SK-N-SH (cell line): ENCODE results near the gene SAT1.

ENCODE experiments used
- EP300 ChIP-seq, 2 experiments: IDR thresholded peaks; 2 replicates each; pipeline versions ENCODE4 v1.4.0 to v1.6.1; 2012; ENCODE audit warnings: borderline replicate concordance in 1 of 2, low read depth in 1 of 2, low read length in 1 of 2
- EZH2phosphoT487 ChIP-seq: fragments of 200-600 bp; sonication (generic); IDR thresholded peaks from 2 replicates; pipeline ENCODE4 v1.6.1; 2017; ENCODE audit warnings: low read depth, mixed run types, mild to moderate bottlenecking, antibody characterized with exemption, moderate library complexity, borderline replicate concordance
- NFIC ChIP-seq: IDR thresholded peaks from 2 replicates; pipeline ENCODE4 v1.4.0; 2012; ENCODE audit warnings: borderline replicate concordance
- POLR2AphosphoS5 ChIP-seq: IDR thresholded peaks from 2 replicates; pipeline ENCODE4 v1.6.1; 2012; ENCODE audit warnings: low read depth, low read length
- RFX5 ChIP-seq: IDR thresholded peaks from 2 replicates; pipeline ENCODE4 v1.6.1; 2012; ENCODE audit warnings: mild to moderate bottlenecking, improper control_type of control experiment, low read length
- YY1 ChIP-seq: IDR thresholded peaks from 2 replicates; pipeline ENCODE4 v1.4.0; 2012; ENCODE audit warnings: low read depth, mild to moderate bottlenecking
- TF ChIP-seq, protein P1 (sequence below): fragments of 200-600 bp; sonication (generic); IDR thresholded peaks from 2 replicates; pipeline ENCODE4 v1.6.1; 2017; ENCODE audit warnings: antibody characterized with exemption, mild to moderate bottlenecking, moderate library complexity
- TF ChIP-seq, protein P2 (sequence below): fragments of 150-350 bp; IDR thresholded peaks from 2 replicates; pipeline ENCODE4 v1.6.1; 2017; ENCODE audit warnings: antibody characterized with exemption, low read length, low read depth, borderline replicate concordance
- TF ChIP-seq, protein P3 (sequence below): IDR thresholded peaks from 2 replicates; pipeline ENCODE4 v1.6.1; 2012; ENCODE audit warnings: mild to moderate bottlenecking, low read depth, low read length, moderate library complexity

DNA sequence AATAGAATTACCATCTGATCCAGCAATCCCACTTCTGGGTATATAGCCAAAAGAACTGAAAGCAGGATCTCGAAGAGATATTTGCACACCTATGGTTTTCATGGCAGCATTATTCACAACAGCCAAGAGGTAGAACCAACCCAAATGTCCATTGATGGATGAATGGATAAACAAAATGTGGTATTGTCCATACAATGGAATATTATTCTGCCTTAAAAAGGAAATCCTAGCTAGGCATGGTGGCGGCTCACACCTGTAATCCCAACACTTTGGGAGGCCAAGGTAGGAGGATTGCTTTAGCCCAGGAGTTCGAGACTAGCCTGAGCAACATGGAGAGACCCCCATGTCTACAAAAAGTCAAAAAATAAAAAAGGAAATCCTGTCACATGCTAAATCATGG, 27.3 kb downstream of the SAT1 start:
- TF ChIP-seq, protein P1, sequence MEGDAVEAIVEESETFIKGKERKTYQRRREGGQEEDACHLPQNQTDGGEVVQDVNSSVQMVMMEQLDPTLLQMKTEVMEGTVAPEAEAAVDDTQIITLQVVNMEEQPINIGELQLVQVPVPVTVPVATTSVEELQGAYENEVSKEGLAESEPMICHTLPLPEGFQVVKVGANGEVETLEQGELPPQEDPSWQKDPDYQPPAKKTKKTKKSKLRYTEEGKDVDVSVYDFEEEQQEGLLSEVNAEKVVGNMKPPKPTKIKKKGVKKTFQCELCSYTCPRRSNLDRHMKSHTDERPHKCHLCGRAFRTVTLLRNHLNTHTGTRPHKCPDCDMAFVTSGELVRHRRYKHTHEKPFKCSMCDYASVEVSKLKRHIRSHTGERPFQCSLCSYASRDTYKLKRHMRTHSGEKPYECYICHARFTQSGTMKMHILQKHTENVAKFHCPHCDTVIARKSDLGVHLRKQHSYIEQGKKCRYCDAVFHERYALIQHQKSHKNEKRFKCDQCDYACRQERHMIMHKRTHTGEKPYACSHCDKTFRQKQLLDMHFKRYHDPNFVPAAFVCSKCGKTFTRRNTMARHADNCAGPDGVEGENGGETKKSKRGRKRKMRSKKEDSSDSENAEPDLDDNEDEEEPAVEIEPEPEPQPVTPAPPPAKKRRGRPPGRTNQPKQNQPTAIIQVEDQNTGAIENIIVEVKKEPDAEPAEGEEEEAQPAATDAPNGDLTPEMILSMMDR = no peak
- TF ChIP-seq POLR2AphosphoS5 = no peak
- TF ChIP-seq EP300 (IDR thresholded peaks at IDR 0.05; ENCODE audit: borderline replicate concordance in 1 of 2, low read depth in 1 of 2, low read length in 1 of 2) = no peak
- TF ChIP-seq, protein P2, sequence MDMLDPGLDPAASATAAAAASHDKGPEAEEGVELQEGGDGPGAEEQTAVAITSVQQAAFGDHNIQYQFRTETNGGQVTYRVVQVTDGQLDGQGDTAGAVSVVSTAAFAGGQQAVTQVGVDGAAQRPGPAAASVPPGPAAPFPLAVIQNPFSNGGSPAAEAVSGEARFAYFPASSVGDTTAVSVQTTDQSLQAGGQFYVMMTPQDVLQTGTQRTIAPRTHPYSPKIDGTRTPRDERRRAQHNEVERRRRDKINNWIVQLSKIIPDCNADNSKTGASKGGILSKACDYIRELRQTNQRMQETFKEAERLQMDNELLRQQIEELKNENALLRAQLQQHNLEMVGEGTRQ = no peak
- TF ChIP-seq EZH2phosphoT487 = no peak
- TF ChIP-seq YY1 = no peak
- TF ChIP-seq NFIC = no peak
- TF ChIP-seq, protein P3, sequence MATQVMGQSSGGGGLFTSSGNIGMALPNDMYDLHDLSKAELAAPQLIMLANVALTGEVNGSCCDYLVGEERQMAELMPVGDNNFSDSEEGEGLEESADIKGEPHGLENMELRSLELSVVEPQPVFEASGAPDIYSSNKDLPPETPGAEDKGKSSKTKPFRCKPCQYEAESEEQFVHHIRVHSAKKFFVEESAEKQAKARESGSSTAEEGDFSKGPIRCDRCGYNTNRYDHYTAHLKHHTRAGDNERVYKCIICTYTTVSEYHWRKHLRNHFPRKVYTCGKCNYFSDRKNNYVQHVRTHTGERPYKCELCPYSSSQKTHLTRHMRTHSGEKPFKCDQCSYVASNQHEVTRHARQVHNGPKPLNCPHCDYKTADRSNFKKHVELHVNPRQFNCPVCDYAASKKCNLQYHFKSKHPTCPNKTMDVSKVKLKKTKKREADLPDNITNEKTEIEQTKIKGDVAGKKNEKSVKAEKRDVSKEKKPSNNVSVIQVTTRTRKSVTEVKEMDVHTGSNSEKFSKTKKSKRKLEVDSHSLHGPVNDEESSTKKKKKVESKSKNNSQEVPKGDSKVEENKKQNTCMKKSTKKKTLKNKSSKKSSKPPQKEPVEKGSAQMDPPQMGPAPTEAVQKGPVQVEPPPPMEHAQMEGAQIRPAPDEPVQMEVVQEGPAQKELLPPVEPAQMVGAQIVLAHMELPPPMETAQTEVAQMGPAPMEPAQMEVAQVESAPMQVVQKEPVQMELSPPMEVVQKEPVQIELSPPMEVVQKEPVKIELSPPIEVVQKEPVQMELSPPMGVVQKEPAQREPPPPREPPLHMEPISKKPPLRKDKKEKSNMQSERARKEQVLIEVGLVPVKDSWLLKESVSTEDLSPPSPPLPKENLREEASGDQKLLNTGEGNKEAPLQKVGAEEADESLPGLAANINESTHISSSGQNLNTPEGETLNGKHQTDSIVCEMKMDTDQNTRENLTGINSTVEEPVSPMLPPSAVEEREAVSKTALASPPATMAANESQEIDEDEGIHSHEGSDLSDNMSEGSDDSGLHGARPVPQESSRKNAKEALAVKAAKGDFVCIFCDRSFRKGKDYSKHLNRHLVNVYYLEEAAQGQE = no peak
- no peak for TF ChIP-seq RFX5
